Mesodermal cell (in vitro differentiated cells): ENCODE results near the gene ITGA1.
"Not testable (repeated sequence)": the region's sequence is repeated elsewhere in the genome, so short reads cannot be mapped to it uniquely, and the experiment has no call there.

Source experiments
- H3K27ac ChIP-seq: 2 replicates; pipeline ENCODE4 v1.7.0; 2013; ENCODE audit warnings: mild to moderate bottlenecking, low read depth, low read length, moderate library complexity; ENCODE audit not compliant: severe bottlenecking
- H3K36me3 ChIP-seq: 2 replicates; pipeline ENCODE4 v1.7.1; 2013; ENCODE audit warnings: mild to moderate bottlenecking, low read length, moderate library complexity; ENCODE audit not compliant: control insufficient read depth, insufficient read depth
- H3K4me1 ChIP-seq: one replicate; pipeline ENCODE4 v1.7.1; 2013; ENCODE audit warnings: mild to moderate bottlenecking, low read length; ENCODE audit not compliant: insufficient read depth, control insufficient read depth, poor library complexity, severe bottlenecking
- H3K4me3 ChIP-seq: 2 replicates; pipeline ENCODE4 v1.7.0; 2013; ENCODE audit warnings: low read length, control low read depth, mild to moderate bottlenecking; ENCODE audit not compliant: insufficient read depth, poor library complexity, severe bottlenecking; ENCODE audit errors: extremely low read depth
- H3K9me3 ChIP-seq: 2 replicates; pipeline ENCODE4 v1.7.1; 2013; ENCODE audit warnings: mild to moderate bottlenecking, low read length, moderate library complexity; ENCODE audit not compliant: control insufficient read depth
- WGBS, 2 experiments: methylation state at CpG; one replicate each; pipeline ENCODE4 v1.1.5; 2013; ENCODE audit warnings: missing lambda C conversion rate in 2 of 2; ENCODE audit not compliant: insufficient coverage in 2 of 2; 5-methylcytosine and 5-hydroxymethylcytosine counted together

ITGA1 gene

DNA sequence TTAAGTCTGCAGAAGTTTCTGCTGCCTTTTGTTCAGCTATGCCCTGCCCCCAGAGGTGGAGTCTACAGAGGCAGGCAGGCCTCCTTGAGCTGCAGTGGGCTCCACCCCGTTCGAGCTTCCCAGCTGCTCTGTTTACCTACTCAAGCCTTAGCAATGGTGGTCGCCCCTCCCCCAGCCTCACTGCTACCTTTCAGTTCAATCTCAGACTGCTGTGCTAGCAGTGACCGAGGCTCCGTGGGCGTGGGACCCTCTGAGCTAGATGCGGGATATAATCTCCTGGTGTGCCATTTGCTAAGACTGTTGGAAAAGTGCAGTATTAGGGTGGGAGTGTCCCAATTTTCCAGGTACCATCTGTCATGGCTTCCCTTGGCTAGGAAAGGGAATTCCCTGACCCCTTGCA lies 188.4 kb downstream of the ITGA1 start:
- peaks cover 15% of the 10 kb centered on the region for H3K9me3 ChIP-seq
- H3K36me3 ChIP-seq, H3K27ac ChIP-seq, H3K4me1 ChIP-seq, H3K4me3 ChIP-seq: not testable (repeated sequence)
- 43 to 62% methylated on average over 3 of the region's 7 CpGs for WGBS, 2 experiments

DNA sequence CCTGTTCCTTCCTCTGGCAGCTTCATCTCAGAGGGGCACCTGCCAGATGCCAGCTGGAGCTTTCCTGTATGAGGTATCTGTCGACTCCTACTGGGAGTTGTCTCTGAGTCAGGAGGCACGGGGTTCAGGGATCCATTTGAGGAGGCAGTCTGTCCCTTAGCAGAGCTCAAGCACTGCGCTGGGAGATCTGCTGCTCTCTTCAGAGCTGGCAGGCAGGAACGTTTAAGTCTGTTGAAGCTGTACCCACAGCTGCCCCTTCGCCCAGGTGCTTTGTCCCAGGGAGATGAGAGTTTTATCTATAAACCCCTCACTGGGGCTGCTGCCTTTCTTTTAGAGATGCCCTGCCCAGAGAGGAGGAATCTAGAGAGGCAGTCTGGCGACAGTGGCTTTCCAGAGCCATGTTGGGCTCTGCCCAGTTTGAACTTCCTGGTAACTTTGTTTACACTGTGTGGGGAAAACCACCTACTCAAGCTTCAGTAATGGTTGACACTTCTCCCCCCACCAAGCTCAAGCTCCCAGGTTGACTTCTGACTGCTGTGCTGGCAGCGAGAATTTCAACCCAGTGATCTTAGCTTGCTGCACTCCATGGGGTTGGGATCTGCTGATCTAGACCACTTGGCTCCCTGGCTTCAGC lies 189.7 kb downstream of the ITGA1 start:
- H3K4me3 ChIP-seq: no peak overlapping the region
- H3K36me3 ChIP-seq: no peaks in the 10 kb centered on the region
- H3K27ac ChIP-seq: no peak overlapping the region
- peaks cover 3% of the 10 kb centered on the region for H3K4me1 ChIP-seq
- 89 to 95% methylated on average over 6 of the region's 7 CpGs for WGBS, 2 experiments
- peaks cover 15% of the 10 kb centered on the region for H3K9me3 ChIP-seq

DNA sequence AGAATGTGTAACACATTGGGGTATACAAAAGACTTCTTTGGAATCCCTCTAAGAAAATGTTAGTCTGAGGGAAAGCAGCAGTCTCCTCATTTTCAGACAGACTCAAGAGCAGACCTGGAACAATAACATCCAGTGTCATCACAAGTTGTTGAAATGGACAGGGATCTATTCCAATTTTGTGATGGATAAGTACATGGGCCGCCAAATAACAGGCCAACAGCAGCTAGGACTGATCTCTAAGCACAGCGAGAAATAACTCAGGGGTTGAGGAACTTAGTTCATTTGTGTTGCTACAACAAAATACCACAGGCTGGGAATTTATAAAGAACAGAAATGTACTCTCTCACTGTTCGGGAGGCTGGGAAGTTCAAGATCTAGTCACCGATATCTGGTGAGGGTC lies 193.8 kb downstream of the ITGA1 start:
- Histone ChIP-seq H3K4me3 (no peak overlapping the region), H3K4me1 (peaks cover 16% of the 10 kb centered on the region), H3K27ac (no peak overlapping the region), H3K36me3 (no peaks in the 10 kb centered on the region), H3K9me3 (peaks cover 16% of the 10 kb centered on the region)
- WGBS, 2 experiments: 94 to 100% methylated on average over 3 to 4 of the region's 4 CpGs

DNA sequence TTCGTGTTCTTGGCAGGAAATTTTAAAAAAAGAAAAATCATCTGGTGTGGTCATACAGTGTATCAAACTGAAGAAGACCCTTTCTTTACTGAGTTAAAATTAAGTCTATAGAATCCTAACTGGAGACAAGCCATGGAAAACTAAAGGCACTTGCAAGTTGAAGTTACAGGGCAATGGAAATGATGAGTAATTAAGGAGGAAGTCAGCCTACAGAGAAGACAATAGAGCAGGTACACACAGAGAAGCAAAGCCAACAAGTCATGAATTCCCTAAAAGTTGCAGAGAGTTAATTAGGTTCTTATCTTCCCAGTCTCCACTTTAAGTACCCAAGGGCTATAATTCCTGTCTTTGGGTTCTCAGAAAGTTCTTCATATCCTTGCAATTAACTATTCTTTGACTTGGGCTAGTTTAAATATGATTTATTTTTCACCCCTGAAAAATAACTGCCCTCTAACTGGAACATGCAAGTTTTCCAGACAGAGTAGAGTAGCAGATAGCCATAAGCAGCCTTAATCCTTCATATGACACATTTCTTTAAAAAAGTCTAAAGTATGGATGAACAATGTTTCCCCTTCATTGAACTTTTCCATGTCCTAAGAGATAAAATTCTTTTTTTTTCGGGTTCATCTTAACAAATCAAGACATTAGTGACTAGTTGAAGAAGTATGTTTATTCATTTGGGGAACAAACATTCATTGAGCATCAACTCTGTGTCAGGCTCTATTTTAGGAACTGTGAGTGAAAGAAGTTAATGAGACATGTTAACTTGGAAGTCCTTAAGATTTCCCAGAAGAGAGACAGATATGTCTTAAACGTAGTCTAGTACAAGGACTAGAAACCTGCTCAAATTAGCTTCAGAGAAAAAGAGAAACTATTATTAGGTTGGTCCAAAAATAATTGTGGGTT lies 196.3 kb downstream of the ITGA1 start:
- 78 to 89% methylated on average over 1 to 3 of the region's 3 CpGs for WGBS, 2 experiments
- H3K27ac ChIP-seq: peak overlapping the region; percentile 81

DNA sequence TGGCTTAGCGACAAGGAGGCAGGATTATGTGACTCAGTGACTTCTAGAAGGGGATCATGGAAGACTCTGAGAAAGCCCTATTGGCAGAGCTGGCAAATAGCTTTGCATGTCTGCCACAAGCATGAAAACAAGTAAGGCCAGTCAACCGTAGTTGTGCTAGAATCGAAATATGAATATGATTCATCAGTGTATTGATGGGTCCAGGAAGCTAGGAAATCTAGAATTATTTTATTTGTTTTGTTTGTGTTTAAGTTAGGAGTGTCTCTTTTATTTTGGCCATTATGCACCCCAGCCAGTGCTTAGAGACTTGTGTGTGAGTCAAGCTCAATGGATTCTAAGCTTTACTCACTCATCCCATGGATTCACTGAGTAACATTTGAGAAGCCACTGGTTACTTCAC lies 197.6 kb downstream of the ITGA1 start:
- WGBS, 2 experiments: 95% methylated on average over 3 of the region's 3 CpGs
- Histone ChIP-seq H3K4me3 (no peak overlapping the region), H3K9me3 (peaks cover 4% of the 10 kb centered on the region), H3K36me3 (no peaks in the 10 kb centered on the region), H3K27ac (no peak overlapping the region), H3K4me1 (peaks cover 25% of the 10 kb centered on the region)

More for the DNA sequence above, 196.3 kb downstream of the ITGA1 start:
- peaks cover 28% of the 10 kb centered on the region for H3K4me1 ChIP-seq
- no peaks in the 10 kb centered on the region for H3K36me3 ChIP-seq
- no peak overlapping the region for H3K4me3 ChIP-seq
- H3K9me3 ChIP-seq: peaks cover 4% of the 10 kb centered on the region

DNA sequence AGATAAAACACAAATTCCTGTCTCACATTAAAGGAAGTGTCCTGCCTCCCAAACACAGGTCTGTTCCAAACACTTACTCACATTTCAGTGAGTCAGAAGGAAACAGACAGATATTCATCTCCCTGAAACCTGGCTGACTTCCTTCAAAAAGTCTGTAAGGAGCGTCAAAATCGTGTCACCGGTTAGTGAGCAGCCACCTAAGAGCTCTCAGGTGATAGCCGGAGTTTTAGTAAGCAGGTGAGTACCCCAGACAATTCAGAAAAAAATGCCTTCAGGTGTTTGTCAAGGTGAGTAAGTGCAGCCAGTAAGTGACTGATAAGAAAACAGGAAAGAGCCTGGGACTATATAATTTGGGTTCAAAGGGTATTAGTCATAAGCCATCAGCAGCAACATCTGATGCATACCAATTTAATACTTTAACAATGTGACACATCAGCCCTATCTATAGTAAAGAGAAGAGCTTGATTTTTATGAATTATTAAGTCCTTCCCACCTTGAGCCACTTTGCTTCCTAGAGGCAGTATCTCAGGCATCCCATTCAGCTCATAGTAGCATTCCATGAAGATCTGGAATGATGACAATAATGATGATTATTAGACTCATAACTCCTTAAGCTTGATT lies 200.1 kb downstream of the ITGA1 start:
- Histone ChIP-seq H3K27ac (peak overlapping the region; percentile 47), H3K36me3 (peaks cover 8% of the 10 kb centered on the region)
- WGBS, 2 experiments: 74 to 77% methylated on average over 4 of the region's 4 CpGs

DNA sequence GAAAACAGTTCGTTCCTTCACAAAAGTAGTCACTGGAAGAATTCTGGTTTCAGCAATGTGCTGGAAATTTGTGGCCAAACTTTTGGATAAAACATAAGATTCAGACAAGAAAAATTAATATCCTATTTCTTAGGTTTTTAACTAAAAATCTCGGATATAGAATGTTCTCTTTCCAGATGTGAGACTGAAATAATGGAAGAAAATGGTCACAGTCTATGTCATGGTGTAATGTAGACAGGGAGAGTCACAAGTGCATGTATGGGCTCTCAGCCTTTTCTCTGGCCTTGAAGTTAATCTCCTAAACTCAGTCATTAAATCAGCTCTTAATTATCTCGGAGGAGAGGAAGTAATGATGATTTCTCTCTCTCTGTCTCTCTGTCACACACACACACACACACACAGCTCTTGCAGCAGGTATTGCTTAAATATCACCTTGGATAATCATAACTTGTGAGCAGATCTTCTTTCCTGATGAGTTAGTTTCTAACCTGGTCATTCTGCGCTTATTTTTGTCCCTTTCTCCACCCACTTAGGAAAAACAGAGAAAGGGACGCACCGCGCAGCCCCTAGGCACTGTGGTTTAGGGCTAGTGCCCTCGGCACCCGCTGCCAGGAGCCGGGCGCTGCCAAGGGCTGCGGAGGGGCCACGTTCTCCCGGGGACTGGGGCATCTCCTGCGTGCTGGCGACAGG lies 200.8 kb downstream of the ITGA1 start:
- H3K27ac ChIP-seq: peak overlapping the region; percentile 12
- WGBS, 2 experiments: 10 to 13% methylated on average over 11 to 14 of the region's 16 CpGs
- H3K4me3 ChIP-seq: peak overlapping the region; percentile 70
- peaks cover 31% of the 10 kb centered on the region for H3K4me1 ChIP-seq
- H3K9me3 ChIP-seq: peaks cover 4% of the 10 kb centered on the region
- peaks cover 15% of the 10 kb centered on the region for H3K36me3 ChIP-seq

More for the DNA sequence above, 200.1 kb downstream of the ITGA1 start:
- peaks cover 4% of the 10 kb centered on the region for H3K9me3 ChIP-seq
- no peak overlapping the region for H3K4me3 ChIP-seq
- H3K4me1 ChIP-seq: peaks cover 35% of the 10 kb centered on the region

DNA sequence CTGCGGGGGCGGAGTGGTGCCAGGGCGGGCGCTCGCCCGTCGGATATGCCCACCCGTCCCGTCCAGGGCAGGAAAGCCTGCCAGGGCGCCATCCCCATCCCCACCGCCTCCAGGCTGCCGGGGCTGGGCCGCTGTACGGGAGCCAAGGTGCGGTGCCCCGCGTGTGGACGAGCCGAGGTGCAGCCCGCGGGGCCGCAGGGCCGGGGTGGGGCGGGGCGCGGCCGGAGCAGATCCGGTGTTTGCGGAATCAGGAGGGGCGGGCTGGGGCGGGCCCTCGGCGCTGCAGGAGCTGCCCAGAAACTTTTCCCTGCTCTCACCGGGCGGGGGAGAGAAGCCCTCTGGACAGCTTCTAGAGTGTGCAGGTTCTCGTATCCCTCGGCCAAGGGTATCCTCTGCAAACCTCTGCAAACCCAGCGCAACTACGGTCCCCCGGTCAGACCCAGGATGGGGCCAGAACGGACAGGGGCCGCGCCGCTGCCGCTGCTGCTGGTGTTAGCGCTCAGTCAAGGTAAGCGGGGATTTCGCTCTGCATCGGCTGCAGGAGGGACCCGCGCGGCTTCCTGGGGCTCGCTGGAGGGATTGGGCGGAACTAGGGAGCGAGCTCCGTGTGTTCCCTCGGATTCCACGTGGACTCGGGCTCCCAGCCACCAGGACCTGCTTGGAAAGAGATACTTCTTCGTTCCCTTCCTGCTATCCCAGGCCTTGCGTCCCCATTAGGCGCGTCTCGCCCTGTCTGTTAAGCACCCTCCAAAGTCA lies 201.5 kb downstream of the ITGA1 start, which contains the start of gene ITGA2:
Gene ITGA2, plus strand, starts transcription at position 328 of the 756 bp plus-strand sequence. Its CDS starts 117 bp downstream, at position 445.
- H3K27ac ChIP-seq: peak within 1 kb of the TSS; percentile 12

DNA sequence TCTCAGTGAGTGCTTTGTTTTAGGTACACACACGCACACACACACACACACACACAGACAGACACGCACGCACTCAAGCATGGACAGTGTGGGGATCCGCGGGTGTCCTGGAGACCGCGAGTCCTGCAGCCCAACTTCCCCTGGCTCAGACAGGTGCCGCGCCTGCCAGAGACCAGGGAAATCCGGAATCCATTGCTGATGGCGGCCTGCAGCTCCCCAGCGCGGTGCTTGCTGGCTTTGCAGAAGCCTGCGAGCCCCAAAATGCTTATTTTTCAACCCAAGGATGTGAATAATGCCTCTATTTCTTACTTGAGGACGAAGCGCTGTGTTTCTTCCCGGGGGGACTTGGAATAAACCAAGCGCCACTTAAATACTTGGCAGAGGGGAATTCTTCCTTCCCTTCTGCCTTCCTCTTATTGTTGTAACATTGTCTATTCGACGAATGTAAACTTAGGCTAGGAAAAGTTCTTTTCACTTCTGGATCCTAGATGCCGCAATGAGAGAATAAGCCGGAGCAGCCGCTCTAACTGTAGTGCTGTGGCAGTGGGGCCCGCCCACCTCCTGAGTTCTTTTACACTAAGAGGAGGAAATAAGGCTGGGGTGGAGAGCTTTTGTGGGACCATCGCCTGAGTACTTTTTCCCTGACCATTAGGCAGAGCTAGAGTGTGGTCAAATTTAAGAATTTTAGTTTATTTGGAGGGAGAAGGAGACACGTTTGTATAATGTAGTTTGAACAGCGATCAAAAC lies 202.2 kb downstream of the ITGA1 start:
- WGBS, 2 experiments: 3 to 10% methylated on average over 18 to 20 of the region's 27 CpGs
- Histone ChIP-seq H3K4me1 (peaks cover 26% of the 10 kb centered on the region), H3K4me3 (peak overlapping the region; percentile 70), H3K27ac (no peak overlapping the region), H3K9me3 (peaks cover 4% of the 10 kb centered on the region), H3K36me3 (peaks cover 26% of the 10 kb centered on the region)

More for the DNA sequence above, 201.5 kb downstream of the ITGA1 start, which contains the start of gene ITGA2:
- peaks cover 21% of the 10 kb centered on the region for H3K36me3 ChIP-seq
- peaks cover 28% of the 10 kb centered on the region for H3K4me1 ChIP-seq
- WGBS, 2 experiments: 0 to 1% methylated on average over 36 to 64 of the region's 64 CpGs
- peak within 1 kb of the TSS; percentile 70 for H3K4me3 ChIP-seq
- peaks cover 4% of the 10 kb centered on the region for H3K9me3 ChIP-seq
